Panc1 (cell line): ENCODE results near the gene NHLRC3. TPM values are rescaled to one million over a fixed set of nuclear protein-coding genes. Genes with fewer than 3 reads are reported as not detected.

Experiments
- ATAC-seq: fragments of 200-7000 bp; cut with Tn5 transposase; 2 replicates; pipeline ENCODE4 v1.9.1; 2020; ENCODE audit warnings: mild to moderate bottlenecking, moderate library complexity
- BruUV-seq: library from RNA; stranded (reverse); fragments of 400-500 nt; replicated peaks from 2 replicates; lab custom pipeline; 2021; lab: Mats Ljungman, UMichigan
- CTCF ChIA-PET: fragments of 300-600 bp; sonication (Branson Sonifier 250); formaldehyde crosslinking; loops from one replicate; lab custom pipeline; 2022; ENCODE audit warnings: antibody characterized with exemption; lab: Charles Lee
- POLR2A ChIA-PET: fragments of 300-600 bp; sonication (Branson Sonifier 250); formaldehyde crosslinking; loops from one replicate; lab custom pipeline; 2022; ENCODE audit warnings: antibody characterized with exemption; lab: Charles Lee
- DNase-seq: peaks from one replicate; pipeline ENCODE4 v3.0.0-alpha.2; 2010; ENCODE audit warnings: low read depth, low spot score
- H3K27ac ChIP-seq: 2 replicates; pipeline ENCODE4 v1.5.1; 2011; ENCODE audit warnings: mild to moderate bottlenecking, low read length, inconsistent platforms
- H3K27me3 ChIP-seq: fragments of 200-500 bp; sonication (Bioruptor generic); 2 replicates; pipeline ENCODE4 v1.6.0; 2014; ENCODE audit warnings: low read length, inconsistent platforms; ENCODE audit not compliant: control insufficient read depth, insufficient read depth
- H3K36me3 ChIP-seq: fragments of 200-500 bp; sonication (Bioruptor generic); 2 replicates; pipeline ENCODE4 v1.5.1; 2014; ENCODE audit warnings: inconsistent platforms, mild to moderate bottlenecking, low read length, moderate library complexity; ENCODE audit not compliant: control insufficient read depth, insufficient read depth
- H3K4me1 ChIP-seq: 2 replicates; pipeline ENCODE4 v1.5.1; 2011; ENCODE audit warnings: inconsistent platforms, mild to moderate bottlenecking, low read length, moderate library complexity; ENCODE audit not compliant: control insufficient read depth, insufficient read depth
- H3K4me3 ChIP-seq, 2 experiments: 2 replicates each; pipeline ENCODE4 v1.5.1; 2011 to 2012; ENCODE audit warnings: low read depth in 2 of 2, low read length in 2 of 2, mild to moderate bottlenecking in 2 of 2, inconsistent platforms in 1 of 2, moderate library complexity in 1 of 2
- H3K9me3 ChIP-seq: fragments of 200-500 bp; sonication (Bioruptor generic); 2 replicates; pipeline ENCODE4 v1.5.1; 2014; ENCODE audit warnings: low read depth, mild to moderate bottlenecking, inconsistent platforms, low read length, moderate library complexity; ENCODE audit not compliant: control insufficient read depth, insufficient read depth
- CTCF ChIP-seq: fragments of 450-650 bp; IDR thresholded peaks from 2 replicates; pipeline ENCODE4 v1.5.1; 2017; ENCODE audit warnings: mild to moderate bottlenecking
- POLR2AphosphoS5 ChIP-seq: IDR thresholded peaks from 2 replicates; pipeline ENCODE4 v1.6.1; 2012; ENCODE audit warnings: mild to moderate bottlenecking, low read depth, low read length, moderate library complexity
- REST ChIP-seq, 2 experiments: IDR thresholded peaks; 2 replicates each; pipeline ENCODE4 v1.6.1; 2011 to 2012; ENCODE audit warnings: low read depth in 2 of 2, control low read depth in 1 of 2, low read length in 1 of 2, mild to moderate bottlenecking in 1 of 2, moderate library complexity in 1 of 2; ENCODE audit not compliant: insufficient read depth in 1 of 2
- SIN3A ChIP-seq: IDR thresholded peaks from 2 replicates; pipeline ENCODE4 v1.6.1; 2012; ENCODE audit warnings: low read depth, mild to moderate bottlenecking, low read length, moderate library complexity, borderline replicate concordance; ENCODE audit not compliant: insufficient read depth
- TCF7L2 ChIP-seq: IDR thresholded peaks from 2 replicates; pipeline ENCODE4 v1.6.1; 2011; ENCODE audit warnings: mild to moderate bottlenecking, low read depth, low read length, inconsistent platforms
- in situ Hi-C: cut with HindIII; loops from 2 replicates; pipeline ENCODE4 v1.10.0; 2016; ENCODE audit warnings: low sequenced_read_pairs, low pct_unique_long_range_greater_than_20kb
- intact Hi-C: fragments of 100-400 bp; cut with micrococcal nuclease; formaldehyde crosslinking; loops from one replicate; pipeline ENCODE4 v1.10.0; 2022; ENCODE audit not compliant: unreplicated experiment
- total RNA-seq: library from RNA; stranded (reverse); gene quantifications from one replicate; pipeline ENCODE4 v1.2.1, GENCODE V29; 2021; ENCODE audit not compliant: unreplicated experiment

The NHLRC3 gene
- total RNA-seq, 1 experiment from 2014 or later, result 16.1 TPM

- no peak for DNase-seq
- in situ Hi-C loops, result no loop called here
- ChIA-PET CTCF (no interaction called here), POLR2A (no interaction called here)
- H3K27ac ChIP-seq, result no peak overlapping the region
- H3K4me3 ChIP-seq, result no peak overlapping the region
- no peaks in the 10 kb centered on the region for H3K27me3 ChIP-seq
- H3K36me3 ChIP-seq, result peaks cover 18% of the 10 kb centered on the region
- no peaks in the 10 kb centered on the region for H3K4me1 ChIP-seq
- BruUV-seq, result no TSS peak
- intact Hi-C loops, result no loop called here
- no peak for ATAC-seq
- H3K9me3 ChIP-seq, result no peaks in the 10 kb centered on the region
- no peak for TF ChIP-seq REST (IDR thresholded peaks at IDR 0.05; ENCODE audit: insufficient read depth in 1 of 2, low read depth in 2 of 2, low read length in 1 of 2)
- TF ChIP-seq SIN3A, result no peak
- TF ChIP-seq CTCF, result no peak
- no peak for TF ChIP-seq POLR2AphosphoS5
- TF ChIP-seq TCF7L2, result no peak
These were observed 17.3 kb upstream of the NHLRC3 start for GRCh38 chr13:39020853-39021462.

- no TSS peak for BruUV-seq
- in situ Hi-C loops (no loop called here), intact Hi-C loops (no loop called here)
- no peak overlapping the region for H3K27ac ChIP-seq
- ATAC-seq (no peak), DNase-seq (no peak)
- H3K9me3 ChIP-seq, result no peaks in the 10 kb centered on the region
- no peaks in the 10 kb centered on the region for H3K4me1 ChIP-seq
- no peak overlapping the region for H3K4me3 ChIP-seq
- ChIA-PET POLR2A (interaction anchor here (0.6 kb wide), 1 partner anchor 10 kb away, joined by 4 read pairs; no protein-coding TSS in a partner anchor), CTCF (no interaction called here)
- TF ChIP-seq SIN3A (no peak), CTCF (no peak), REST (IDR thresholded peaks at IDR 0.05; ENCODE audit: insufficient read depth in 1 of 2, low read depth in 2 of 2, low read length in 1 of 2) (no peak), TCF7L2 (no peak), POLR2AphosphoS5 (no peak)
- H3K27me3 ChIP-seq, result no peaks in the 10 kb centered on the region
- peaks cover 17% of the 10 kb centered on the region for H3K36me3 ChIP-seq
These were observed 14.9 kb upstream of the NHLRC3 start for GRCh38 chr13:39023316-39023715.
